Activated T-helper 17 cell treated with anti-CD3 and anti-CD28 coated beads, Interleukin-2, amount 50 U/mL, for 72 hours (primary cell): Measurements from ENCODE around the gene RHOT2. TPM values are rescaled to one million over a fixed set of nuclear protein-coding genes. Genes with fewer than 3 reads are reported as not detected.

Experiments used
- ATAC-seq: fragments of 150-1000 bp; cut with Tn5 transposase; replicated peaks from 2 replicates; pipeline ENCODE4 v1.10.0; 2021; ENCODE audit warnings: mild to moderate bottlenecking, moderate library complexity
- H3K27ac Mint-ChIP-seq: one replicate; pipeline ENCODE4 v1.8.0; 2022; ENCODE audit warnings: mixed read lengths
- H3K27me3 Mint-ChIP-seq: one replicate; pipeline ENCODE4 v1.8.0; 2022; ENCODE audit warnings: mixed read lengths
- H3K36me3 Mint-ChIP-seq: one replicate; pipeline ENCODE4 v1.8.0; 2022; ENCODE audit warnings: low read depth, mild to moderate bottlenecking, mixed read lengths
- H3K4me1 Mint-ChIP-seq: one replicate; pipeline ENCODE4 v1.8.0; 2022; ENCODE audit warnings: mixed read lengths
- H3K4me3 Mint-ChIP-seq: one replicate; pipeline ENCODE4 v1.8.0; 2022; ENCODE audit warnings: mild to moderate bottlenecking, mixed read lengths
- H3K9me3 Mint-ChIP-seq: one replicate; pipeline ENCODE4 v1.8.0; 2022; ENCODE audit warnings: mixed read lengths
- total RNA-seq, 2 donors: library from RNA; stranded (reverse); gene quantifications; one replicate each; pipeline ENCODE4 v1.2.3, GENCODE V29; 2022

Gene RHOT2
- total RNA-seq, 2 donors from 2014 or later: 134 to 149 TPM

DNA sequence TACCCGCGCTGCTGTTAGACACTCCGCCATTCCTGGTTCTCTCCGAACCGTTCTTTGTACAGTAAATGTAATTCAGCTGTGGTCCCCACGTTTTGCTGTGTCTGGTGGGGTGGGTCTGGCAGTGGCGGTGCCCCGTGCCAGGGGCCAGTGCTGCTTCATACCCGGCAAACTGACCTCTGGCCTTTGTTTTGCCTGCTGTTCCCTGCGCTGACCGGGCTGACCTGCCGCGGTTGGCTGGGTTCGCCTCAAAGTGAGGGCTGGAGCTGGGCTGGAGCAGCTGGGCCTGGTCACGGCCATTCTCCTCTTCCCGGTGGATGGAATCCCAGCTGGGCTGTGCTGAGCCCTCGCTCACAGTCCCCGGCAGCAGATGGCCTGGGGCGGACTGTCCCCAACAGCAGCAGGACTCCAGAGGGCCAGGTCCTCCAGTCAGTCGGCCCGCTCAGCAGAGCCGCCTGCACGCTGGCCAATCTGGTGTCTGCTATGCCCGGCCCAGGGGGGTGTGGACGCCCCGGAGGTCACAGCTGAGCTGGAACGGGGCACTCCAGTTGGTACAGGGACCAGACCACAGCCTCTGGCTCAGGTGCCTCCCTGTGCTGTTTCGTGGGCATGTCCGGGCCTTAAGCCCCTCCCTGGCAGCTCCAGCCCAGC lies 38.6 kb upstream of the RHOT2 start:
- Mint-ChIP-seq H3K27ac (no peak overlapping the region), H3K36me3 (peaks cover 4% of the 10 kb centered on the region)

DNA sequence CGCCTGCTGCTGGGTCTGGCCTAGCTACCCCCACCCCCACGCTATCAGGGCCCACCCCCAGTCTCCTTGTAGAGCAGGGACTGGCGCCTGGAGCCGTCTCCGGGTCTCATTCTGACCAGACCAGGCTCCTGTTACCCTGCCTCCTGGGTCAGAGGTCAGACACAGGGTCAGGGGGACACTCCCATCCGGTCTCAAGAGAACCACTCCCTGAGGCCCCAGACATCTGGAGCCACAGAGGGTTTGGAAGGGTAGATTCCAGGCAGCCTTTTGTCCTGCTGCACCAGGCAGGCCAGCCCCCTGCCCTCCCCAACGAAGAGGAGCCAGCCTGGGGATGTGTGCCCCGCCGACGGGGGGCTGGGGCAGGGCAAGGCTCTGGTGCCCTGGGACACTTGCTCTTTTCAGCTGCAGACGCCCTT lies 38.1 kb upstream of the RHOT2 start:
- Mint-ChIP-seq H3K4me1 (no peaks in the 10 kb centered on the region), H3K27me3 (no peaks in the 10 kb centered on the region), H3K9me3 (no peaks in the 10 kb centered on the region), H3K36me3 (peaks cover 7% of the 10 kb centered on the region), H3K27ac (no peak overlapping the region), H3K4me3 (no peak overlapping the region)
- ATAC-seq: no peak

More for the DNA sequence above, 38.6 kb upstream of the RHOT2 start:
- Mint-ChIP-seq H3K4me1 (no peaks in the 10 kb centered on the region), H3K4me3 (no peak overlapping the region), H3K9me3 (no peaks in the 10 kb centered on the region), H3K27me3 (no peaks in the 10 kb centered on the region)
- no peak for ATAC-seq

DNA sequence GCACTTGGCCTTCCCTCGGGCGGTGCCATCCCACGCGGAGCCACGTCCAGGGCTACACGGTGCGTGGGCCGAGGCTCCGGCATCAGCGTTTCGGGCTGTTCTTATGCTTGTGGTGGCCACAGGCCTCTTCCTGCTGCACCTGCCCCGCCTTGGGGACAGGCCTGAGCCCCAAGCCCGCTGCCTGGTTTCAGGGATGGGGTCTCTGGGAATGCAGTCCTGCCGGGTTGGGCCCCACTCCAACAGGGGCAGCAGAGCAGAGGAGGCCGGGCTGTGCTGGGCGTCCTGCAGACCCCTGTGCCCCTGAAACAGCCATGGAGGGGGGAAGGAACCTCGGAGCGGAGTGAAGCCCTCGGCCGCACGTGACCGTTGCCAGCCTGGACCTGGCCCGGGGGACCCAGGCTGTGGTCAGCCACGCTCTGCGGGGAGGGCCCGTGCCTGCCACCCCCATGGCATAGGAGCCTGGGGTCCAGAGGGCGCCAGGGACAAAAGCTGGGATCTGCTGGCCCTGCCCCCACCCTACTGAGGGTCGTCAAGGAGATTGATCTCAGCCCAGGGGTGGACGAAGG lies 37.6 kb upstream of the RHOT2 start:
- Mint-ChIP-seq H3K4me3 (no peak overlapping the region), H3K9me3 (no peaks in the 10 kb centered on the region), H3K4me1 (no peaks in the 10 kb centered on the region), H3K27me3 (no peaks in the 10 kb centered on the region), H3K27ac (no peak overlapping the region), H3K36me3 (peaks cover 7% of the 10 kb centered on the region)
- no peak for ATAC-seq

DNA sequence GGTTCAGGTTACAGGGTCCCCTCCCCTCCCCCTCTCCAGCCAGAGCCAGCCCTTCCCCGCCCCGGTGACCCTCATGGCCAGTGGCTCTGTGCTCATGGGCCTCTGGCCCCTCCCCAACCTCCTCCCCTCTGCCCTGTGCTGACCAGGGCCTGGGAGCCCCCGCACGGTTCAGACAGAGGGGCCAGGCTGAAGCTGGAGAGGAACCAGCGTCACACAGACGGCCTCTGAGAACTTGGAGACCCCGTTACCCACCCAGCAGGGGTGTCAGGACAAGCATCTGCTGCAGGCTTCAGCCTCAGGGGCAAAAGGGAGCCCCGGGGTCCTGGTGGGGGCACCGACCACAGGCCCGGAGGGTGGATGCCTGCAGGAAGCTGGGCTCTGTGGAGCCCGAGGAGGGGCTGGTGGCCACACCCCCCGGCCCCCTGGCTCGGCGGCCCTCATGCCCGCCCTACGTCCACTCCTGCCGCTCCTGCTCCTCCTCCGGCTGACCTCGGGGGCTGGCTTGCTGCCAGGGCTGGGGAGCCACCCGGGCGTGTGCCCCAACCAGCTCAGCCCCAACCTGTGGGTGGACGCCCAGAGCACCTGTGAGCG lies 37.0 kb upstream of the RHOT2 start, which contains the start of gene WFIKKN1:
TSS of gene WFIKKN1 (plus strand) at position 171 of the 591 bp plus-strand sequence. CDS start at position 440, 269 bp downstream.
- ATAC-seq: no peak

GRCh38 chr16:631808-632358 lies 36.0 kb upstream of the RHOT2 start:
- Mint-ChIP-seq H3K4me1 (peaks cover 6% of the 10 kb centered on the region), H3K4me3 (no peak overlapping the region), H3K27ac (no peak overlapping the region), H3K9me3 (no peaks in the 10 kb centered on the region), H3K27me3 (no peaks in the 10 kb centered on the region), H3K36me3 (peaks cover 14% of the 10 kb centered on the region)
- ATAC-seq: no peak

More for the DNA sequence above, 37.0 kb upstream of the RHOT2 start, which contains the start of gene WFIKKN1:
- Mint-ChIP-seq H3K4me3 (no peak within 1 kb of the TSS), H3K27ac (no peak within 1 kb of the TSS), H3K4me1 (no peaks in the 10 kb centered on the region), H3K36me3 (peaks cover 7% of the 10 kb centered on the region), H3K27me3 (no peaks in the 10 kb centered on the region), H3K9me3 (no peaks in the 10 kb centered on the region)

DNA sequence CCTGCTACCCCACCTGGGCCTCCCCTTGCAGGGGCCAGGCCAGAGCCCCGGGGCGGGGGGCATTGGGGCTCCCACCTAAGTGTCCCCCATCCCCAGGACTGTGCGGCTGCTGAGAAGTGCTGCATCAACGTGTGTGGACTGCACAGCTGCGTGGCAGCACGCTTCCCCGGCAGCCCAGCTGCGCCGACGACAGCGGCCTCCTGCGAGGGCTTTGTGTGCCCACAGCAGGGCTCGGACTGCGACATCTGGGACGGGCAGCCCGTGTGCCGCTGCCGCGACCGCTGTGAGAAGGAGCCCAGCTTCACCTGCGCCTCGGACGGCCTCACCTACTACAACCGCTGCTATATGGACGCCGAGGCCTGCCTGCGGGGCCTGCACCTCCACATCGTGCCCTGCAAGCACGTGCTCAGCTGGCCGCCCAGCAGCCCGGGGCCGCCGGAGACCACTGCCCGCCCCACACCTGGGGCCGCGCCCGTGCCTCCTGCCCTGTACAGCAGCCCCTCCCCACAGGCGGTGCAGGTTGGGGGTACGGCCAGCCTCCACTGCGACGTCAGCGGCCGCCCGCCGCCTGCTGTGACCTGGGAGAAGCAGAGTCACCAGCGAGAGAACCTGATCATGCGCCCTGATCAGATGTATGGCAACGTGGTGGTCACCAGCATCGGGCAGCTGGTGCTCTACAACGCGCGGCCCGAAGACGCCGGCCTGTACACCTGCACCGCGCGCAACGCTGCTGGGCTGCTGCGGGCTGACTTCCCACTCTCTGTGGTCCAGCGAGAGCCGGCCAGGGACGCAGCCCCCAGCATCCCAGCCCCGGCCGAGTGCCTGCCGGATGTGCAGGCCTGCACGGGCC lies 35.2 kb upstream of the RHOT2 start:
- Mint-ChIP-seq H3K4me1 (peaks cover 6% of the 10 kb centered on the region), H3K27me3 (no peaks in the 10 kb centered on the region), H3K4me3 (no peak overlapping the region), H3K36me3 (peaks cover 15% of the 10 kb centered on the region), H3K27ac (no peak overlapping the region), H3K9me3 (no peaks in the 10 kb centered on the region)
- ATAC-seq: no peak

DNA sequence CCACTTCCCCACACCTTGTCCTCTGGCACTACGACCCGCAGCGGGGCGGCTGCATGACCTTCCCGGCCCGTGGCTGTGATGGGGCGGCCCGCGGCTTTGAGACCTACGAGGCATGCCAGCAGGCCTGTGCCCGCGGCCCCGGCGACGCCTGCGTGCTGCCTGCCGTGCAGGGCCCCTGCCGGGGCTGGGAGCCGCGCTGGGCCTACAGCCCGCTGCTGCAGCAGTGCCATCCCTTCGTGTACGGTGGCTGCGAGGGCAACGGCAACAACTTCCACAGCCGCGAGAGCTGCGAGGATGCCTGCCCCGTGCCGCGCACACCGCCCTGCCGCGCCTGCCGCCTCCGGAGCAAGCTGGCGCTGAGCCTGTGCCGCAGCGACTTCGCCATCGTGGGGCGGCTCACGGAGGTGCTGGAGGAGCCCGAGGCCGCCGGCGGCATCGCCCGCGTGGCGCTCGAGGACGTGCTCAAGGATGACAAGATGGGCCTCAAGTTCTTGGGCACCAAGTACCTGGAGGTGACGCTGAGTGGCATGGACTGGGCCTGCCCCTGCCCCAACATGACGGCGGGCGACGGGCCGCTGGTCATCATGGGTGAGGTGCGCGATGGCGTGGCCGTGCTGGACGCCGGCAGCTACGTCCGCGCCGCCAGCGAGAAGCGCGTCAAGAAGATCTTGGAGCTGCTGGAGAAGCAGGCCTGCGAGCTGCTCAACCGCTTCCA lies 34.4 kb upstream of the RHOT2 start:
- H3K27me3 Mint-ChIP-seq: no peaks in the 10 kb centered on the region
- no peak overlapping the region for H3K27ac Mint-ChIP-seq
- H3K9me3 Mint-ChIP-seq: no peaks in the 10 kb centered on the region
- H3K36me3 Mint-ChIP-seq: peaks cover 15% of the 10 kb centered on the region
- ATAC-seq: no peak
- H3K4me3 Mint-ChIP-seq: no peak overlapping the region
- H3K4me1 Mint-ChIP-seq: peaks cover 6% of the 10 kb centered on the region

DNA sequence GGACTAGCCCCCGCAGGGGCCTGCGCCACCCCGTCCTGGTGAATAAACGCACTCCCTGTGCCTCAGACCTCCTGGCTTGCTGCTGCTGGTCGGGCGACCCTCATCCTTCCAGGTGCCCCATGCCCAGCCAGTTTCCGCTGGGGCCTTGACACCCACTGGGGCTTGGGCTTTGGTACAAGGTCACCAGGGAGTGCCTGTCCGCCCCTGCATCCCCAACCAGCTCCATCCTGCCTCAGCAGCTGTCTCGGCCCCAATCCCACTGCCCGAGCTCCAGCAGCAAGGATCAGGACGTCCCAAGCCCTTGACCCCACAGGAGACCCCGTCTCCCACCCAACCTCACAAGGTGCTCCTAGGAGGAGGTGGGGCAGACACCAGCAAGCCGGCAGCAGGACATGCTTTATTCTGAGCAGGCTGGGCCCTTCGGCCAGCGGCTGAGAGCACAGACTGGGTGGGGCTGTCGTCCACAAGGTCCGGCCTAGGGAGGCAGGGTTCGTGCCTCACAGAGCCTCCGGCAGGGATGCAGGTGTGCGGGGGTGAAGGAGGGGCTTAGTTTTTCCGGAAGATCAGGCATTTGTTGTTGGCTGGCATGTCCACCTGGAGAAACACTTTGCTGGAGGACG lies 33.8 kb upstream of the RHOT2 start:
- peak overlapping the region; percentile 71 for H3K4me3 Mint-ChIP-seq
- ATAC-seq: no peak
- H3K9me3 Mint-ChIP-seq: no peaks in the 10 kb centered on the region
- no peak overlapping the region for H3K27ac Mint-ChIP-seq
- peaks cover 15% of the 10 kb centered on the region for H3K36me3 Mint-ChIP-seq
- peaks cover 6% of the 10 kb centered on the region for H3K4me1 Mint-ChIP-seq
- H3K27me3 Mint-ChIP-seq: no peaks in the 10 kb centered on the region

- Mint-ChIP-seq H3K36me3 (peaks cover 15% of the 10 kb centered on the region), H3K4me1 (peaks cover 6% of the 10 kb centered on the region), H3K9me3 (no peaks in the 10 kb centered on the region), H3K27ac (no peak overlapping the region), H3K27me3 (no peaks in the 10 kb centered on the region), H3K4me3 (peak overlapping the region; percentile 71)
- no peak for ATAC-seq
Measured at GRCh38 chr16:634996-635395, 32.9 kb upstream of the RHOT2 start.

- H3K4me1 Mint-ChIP-seq: peaks cover 6% of the 10 kb centered on the region
- peak overlapping the region; percentile 95 for H3K4me3 Mint-ChIP-seq
- H3K36me3 Mint-ChIP-seq: peaks cover 15% of the 10 kb centered on the region
- peak; percentile 1 for ATAC-seq
- no peaks in the 10 kb centered on the region for H3K27me3 Mint-ChIP-seq
- H3K9me3 Mint-ChIP-seq: no peaks in the 10 kb centered on the region
- no peak overlapping the region for H3K27ac Mint-ChIP-seq
Measured at GRCh38 chr16:635573-636205, 32.2 kb upstream of the RHOT2 start.

GRCh38 chr16:636206-637080 lies 31.5 kb upstream of the RHOT2 start, which contains the start of gene METTL26:
Gene METTL26, minus strand, starts transcription at chr16:636305. Its CDS starts 15 bp downstream, at chr16:636290.
- H3K27me3 Mint-ChIP-seq: no peaks in the 10 kb centered on the region
- H3K4me3 Mint-ChIP-seq: peak within 1 kb of the TSS; percentile 95

More at GRCh38 chr16:636206-637080, 31.5 kb upstream of the RHOT2 start, which contains the start of gene METTL26:
- peaks cover 15% of the 10 kb centered on the region for H3K36me3 Mint-ChIP-seq
- peak within 1 kb of the TSS; percentile 100 for H3K27ac Mint-ChIP-seq
- ATAC-seq: peak; percentile 91
- H3K4me1 Mint-ChIP-seq: peaks cover 6% of the 10 kb centered on the region
- no peaks in the 10 kb centered on the region for H3K9me3 Mint-ChIP-seq
